CD14-positive monocyte (primary cell): Measurements from ENCODE around the gene EEPD1. TPM values are rescaled to one million over a fixed set of nuclear protein-coding genes. Genes with fewer than 3 reads are reported as not detected.

ENCODE experiments used
- DNase-seq, 3 donors: peaks; one replicate each; pipeline ENCODE4 v3.0.0-alpha.2; 2011 to 2022
- H2AFZ ChIP-seq: 2 replicates; pipeline ENCODE4 v1.6.0; 2012; ENCODE audit warnings: mild to moderate bottlenecking, low read depth, low read length, inconsistent platforms; ENCODE audit not compliant: insufficient read depth, poor library complexity, severe bottlenecking
- H3K27ac ChIP-seq, 2 donors: 1 replicate in 1 of 2; 2 replicates in 1 of 2; pipeline ENCODE4 v1.5.1; 2012 to 2013; ENCODE audit warnings: low read length in 2 of 2, control low read depth in 1 of 2, inconsistent platforms in 1 of 2, low read depth in 1 of 2, mild to moderate bottlenecking in 1 of 2
- H3K27me3 ChIP-seq, 2 donors: one replicate each; pipeline versions ENCODE4 v1.6.0 to v1.6.1; 2011 to 2013; ENCODE audit warnings: low read length in 2 of 2; ENCODE audit not compliant: control insufficient read depth in 2 of 2, insufficient read depth in 2 of 2
- H3K36me3 ChIP-seq, 2 donors: replicated peaks in 1 of 2; 1 replicate in 1 of 2; 2 replicates in 1 of 2; pipeline versions ENCODE4 v1.5.1 to v1.6.1; 2012 to 2013; ENCODE audit warnings: low read length in 2 of 2, control low read depth in 1 of 2, inconsistent platforms in 1 of 2, mild to moderate bottlenecking in 1 of 2; ENCODE audit not compliant: insufficient read depth in 2 of 2, control insufficient read depth in 1 of 2
- H3K4me1 ChIP-seq, 2 donors: 1 replicate in 1 of 2; 2 replicates in 1 of 2; pipeline versions ENCODE4 v1.5.1 to v1.6.1; 2012 to 2013; ENCODE audit warnings: low read length in 2 of 2, control low read depth in 1 of 2, inconsistent platforms in 1 of 2, mild to moderate bottlenecking in 1 of 2, moderate library complexity in 1 of 2; ENCODE audit not compliant: insufficient read depth in 2 of 2, control insufficient read depth in 1 of 2
- H3K4me2 ChIP-seq: replicated peaks from 2 replicates; pipeline ENCODE3; 2012; ENCODE audit warnings: low read length, moderate library complexity, mild to moderate bottlenecking; ENCODE audit not compliant: poor library complexity, severe bottlenecking; ENCODE audit errors: extremely low read depth
- H3K4me3 ChIP-seq, 3 experiments: fragments of 200-600 bp in 1 of 3; sonication (generic) in 1 of 3; replicated peaks in 1 of 3; 1 replicate in 2 of 3; 2 replicates in 1 of 3; pipeline ENCODE4 v1.5.1; 2011 to 2013; ENCODE audit warnings: low read length in 3 of 3, mild to moderate bottlenecking in 3 of 3, control low read depth in 2 of 3, low read depth in 2 of 3, inconsistent platforms in 1 of 3, moderate library complexity in 1 of 3
- H3K79me2 ChIP-seq: 2 replicates; pipeline ENCODE4 v1.6.0; 2012; ENCODE audit warnings: mild to moderate bottlenecking, control low read depth, inconsistent platforms, low read length, moderate library complexity; ENCODE audit not compliant: insufficient read depth
- H3K9ac ChIP-seq: 2 replicates; pipeline ENCODE4 v1.6.0; 2017; ENCODE audit warnings: low read length, mild to moderate bottlenecking; ENCODE audit not compliant: insufficient read depth, poor library complexity, severe bottlenecking
- H3K9me3 ChIP-seq, 2 donors: replicated peaks in 1 of 2; 1 replicate in 1 of 2; 2 replicates in 1 of 2; pipeline versions ENCODE4 v1.5.1 to v1.6.1; 2012 to 2013; ENCODE audit warnings: low read length in 2 of 2, control low read depth in 1 of 2; ENCODE audit not compliant: control insufficient read depth in 1 of 2, insufficient read depth in 1 of 2
- H4K20me1 ChIP-seq: 2 replicates; pipeline ENCODE4 v1.6.0; 2012; ENCODE audit warnings: mild to moderate bottlenecking, low read length, control low read depth, moderate library complexity; ENCODE audit not compliant: insufficient read depth
- H3K27ac Mint-ChIP-seq, 7 donors: one replicate each; pipeline ENCODE4 v1.8.0; 2020; ENCODE audit warnings: mild to moderate bottlenecking in 7 of 7, mixed read lengths in 7 of 7, moderate library complexity in 6 of 7, inconsistent platforms in 2 of 7
- H3K27me3 Mint-ChIP-seq, 3 donors: one replicate each; pipeline ENCODE4 v1.8.0; 2021 to 2022; ENCODE audit warnings: low read depth in 3 of 3, mild to moderate bottlenecking in 3 of 3, mixed read lengths in 3 of 3, moderate library complexity in 3 of 3, inconsistent platforms in 1 of 3
- H3K36me3 Mint-ChIP-seq, 2 donors: one replicate each; pipeline ENCODE4 v1.8.0; 2020; ENCODE audit warnings: mixed read lengths in 2 of 2, inconsistent platforms in 1 of 2, mild to moderate bottlenecking in 1 of 2
- H3K4me1 Mint-ChIP-seq: one replicate; pipeline ENCODE4 v1.8.0; 2020; ENCODE audit warnings: mild to moderate bottlenecking, mixed read lengths
- H3K4me3 Mint-ChIP-seq, 2 donors: one replicate each; pipeline ENCODE4 v1.8.0; 2020; ENCODE audit warnings: mild to moderate bottlenecking in 2 of 2, mixed read lengths in 2 of 2, moderate library complexity in 1 of 2
- H3K9me3 Mint-ChIP-seq, 7 donors: one replicate each; pipeline ENCODE4 v1.8.0; 2020 to 2022; ENCODE audit warnings: mixed read lengths in 7 of 7, mild to moderate bottlenecking in 6 of 7, moderate library complexity in 6 of 7, inconsistent platforms in 2 of 7
- WGBS: methylation state at CpG from one replicate; pipeline ENCODE4 v1.1.5; 2013; ENCODE audit warnings: missing lambda C conversion rate; ENCODE audit not compliant: insufficient coverage; 5-methylcytosine and 5-hydroxymethylcytosine counted together
- intact Hi-C, 2 donors: fragments of 100-400 bp; cut with micrococcal nuclease; formaldehyde crosslinking; loops; one replicate each; pipeline versions ENCODE4 v1.15.0 to v1.15.1; 2023
- polyA plus RNA-seq, 3 donors: library from polyadenylated mRNA; depleted of rRNA in 1 of 3; unstranded in 2 of 3; stranded (reverse) in 1 of 3; fragments of 300-500 nt in 2 of 3; fragments of >200 nt in 1 of 3; fragmentation: Illumina TruSeq in 2 of 3; gene quantifications; 1 replicate in 2 of 3; 2 replicates in 1 of 3; pipeline ENCODE4 v1.2.3, GENCODE V29; 2012 to 2021
- TF ChIP-seq, protein P1 (sequence below): fragments of 200-600 bp; IDR thresholded peaks from one replicate; pipeline ENCODE4 v1.8.0; 2022; ENCODE audit warnings: antibody characterized with exemption, mild to moderate bottlenecking

Gene EEPD1
- polyA plus RNA-seq, 3 donors, result 8.6 to 14.4 (median 12.6) TPM

DNA sequence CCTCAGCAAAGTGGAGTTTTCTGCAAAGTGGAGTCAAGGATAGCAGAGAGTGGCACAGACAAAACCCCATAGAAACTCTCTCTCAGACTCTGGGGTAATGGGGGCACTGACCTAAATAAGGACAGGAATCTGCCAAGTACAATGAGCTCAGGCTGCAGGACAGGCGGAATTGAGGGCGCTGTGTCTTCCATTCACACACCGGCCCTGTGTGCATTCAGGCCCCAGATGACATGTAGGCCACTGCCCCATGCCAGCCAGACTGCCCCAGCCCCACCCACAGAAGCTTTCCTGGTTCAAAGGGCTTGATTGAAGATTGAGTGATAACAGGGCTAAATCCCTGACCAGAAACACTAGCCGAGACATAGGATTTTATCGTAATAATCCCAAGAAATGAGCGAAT lies 52.7 kb downstream of the EEPD1 start:
- H3K4me3 Mint-ChIP-seq, result no peak overlapping the region
- TF ChIP-seq, protein P1, sequence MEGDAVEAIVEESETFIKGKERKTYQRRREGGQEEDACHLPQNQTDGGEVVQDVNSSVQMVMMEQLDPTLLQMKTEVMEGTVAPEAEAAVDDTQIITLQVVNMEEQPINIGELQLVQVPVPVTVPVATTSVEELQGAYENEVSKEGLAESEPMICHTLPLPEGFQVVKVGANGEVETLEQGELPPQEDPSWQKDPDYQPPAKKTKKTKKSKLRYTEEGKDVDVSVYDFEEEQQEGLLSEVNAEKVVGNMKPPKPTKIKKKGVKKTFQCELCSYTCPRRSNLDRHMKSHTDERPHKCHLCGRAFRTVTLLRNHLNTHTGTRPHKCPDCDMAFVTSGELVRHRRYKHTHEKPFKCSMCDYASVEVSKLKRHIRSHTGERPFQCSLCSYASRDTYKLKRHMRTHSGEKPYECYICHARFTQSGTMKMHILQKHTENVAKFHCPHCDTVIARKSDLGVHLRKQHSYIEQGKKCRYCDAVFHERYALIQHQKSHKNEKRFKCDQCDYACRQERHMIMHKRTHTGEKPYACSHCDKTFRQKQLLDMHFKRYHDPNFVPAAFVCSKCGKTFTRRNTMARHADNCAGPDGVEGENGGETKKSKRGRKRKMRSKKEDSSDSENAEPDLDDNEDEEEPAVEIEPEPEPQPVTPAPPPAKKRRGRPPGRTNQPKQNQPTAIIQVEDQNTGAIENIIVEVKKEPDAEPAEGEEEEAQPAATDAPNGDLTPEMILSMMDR, result no peak
- no peaks in the 10 kb centered on the region for H3K27me3 ChIP-seq
- H3K4me1 ChIP-seq, result peaks cover 46 to 52% of the 10 kb centered on the region in 2 donors
- H3K9ac ChIP-seq, result no peak overlapping the region
- no peak overlapping the region for H3K27ac ChIP-seq
- peaks cover 0 to 4% (median 3%) of the 10 kb centered on the region in 3 donors for H3K27me3 Mint-ChIP-seq
- no peak overlapping the region for H3K4me3 ChIP-seq
- peaks cover 0 to 29% of the 10 kb centered on the region in 2 donors for H3K36me3 Mint-ChIP-seq
- H4K20me1 ChIP-seq, result peaks cover 28% of the 10 kb centered on the region
- no peaks in the 10 kb centered on the region for H3K36me3 ChIP-seq
- WGBS, result 100% methylated on average over 5 of the region's 6 CpGs
- H2AFZ ChIP-seq, result no peak overlapping the region
- intact Hi-C loops, result loop anchor here (5.0 kb wide), 5 partner anchors 49 to 86 kb away; no protein-coding TSS in a partner anchor
- peaks cover 57% of the 10 kb centered on the region for H3K4me1 Mint-ChIP-seq
- H3K4me2 ChIP-seq, result no peak overlapping the region
- no peak overlapping the region for H3K27ac Mint-ChIP-seq
- H3K79me2 ChIP-seq, result peaks cover 3% of the 10 kb centered on the region
- no peak for DNase-seq
- H3K9me3 ChIP-seq, result no peaks in the 10 kb centered on the region
- peaks cover 0 to 2% (median 0%) of the 10 kb centered on the region in 7 donors for H3K9me3 Mint-ChIP-seq

DNA sequence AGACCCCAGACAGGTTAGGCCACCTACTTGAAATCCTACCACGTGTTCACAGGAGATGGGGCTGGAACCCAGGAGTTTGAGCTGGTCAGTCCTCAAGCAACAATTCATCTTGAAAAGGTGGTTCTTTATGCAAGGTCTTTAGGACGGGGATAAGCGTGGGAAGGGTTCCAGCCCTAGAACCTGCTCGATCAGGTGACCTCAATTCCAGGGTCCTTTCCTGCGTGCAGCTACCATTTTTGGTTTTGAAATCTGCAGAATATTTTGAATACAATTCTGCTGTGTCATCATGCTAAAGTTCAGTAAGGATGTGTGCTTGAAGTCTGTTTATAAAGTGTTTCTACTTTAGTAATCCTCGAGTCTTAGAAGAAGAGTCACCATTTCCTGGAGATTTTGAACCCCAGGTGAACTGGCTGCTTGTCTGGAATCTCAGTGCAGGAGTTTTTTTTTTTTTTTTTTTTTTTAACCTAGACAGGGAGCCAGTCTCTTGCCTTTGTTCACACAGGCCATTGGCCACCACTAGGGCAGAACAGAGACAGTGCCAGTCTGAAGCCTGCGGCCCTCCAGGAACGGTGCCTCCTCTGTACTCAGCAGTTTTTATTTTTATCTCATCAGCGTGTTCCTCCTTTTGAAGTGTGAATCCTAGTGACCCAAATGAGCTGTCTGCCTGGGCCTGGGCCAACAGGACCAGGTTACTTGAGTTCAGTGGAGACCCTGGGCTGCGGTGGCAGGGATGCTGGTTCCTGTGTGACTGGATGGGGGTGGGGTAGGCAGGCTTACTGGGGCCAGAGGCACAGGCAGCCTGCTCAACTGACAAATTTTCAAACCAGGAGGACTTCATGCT lies 54.6 kb downstream of the EEPD1 start:
- Histone ChIP-seq H3K79me2 (peaks cover 3% of the 10 kb centered on the region), H3K27me3 (no peaks in the 10 kb centered on the region), H3K9me3 (no peaks in the 10 kb centered on the region), H3K4me3 (peak overlapping the region in 1 of 3 experiments; percentile 4), H3K36me3 (no peaks in the 10 kb centered on the region), H3K27ac (peak overlapping the region; percentile 71 to 82), H4K20me1 (peaks cover 12% of the 10 kb centered on the region), H3K4me1 (peaks cover 36 to 39% of the 10 kb centered on the region in 2 donors), H3K4me2 (peak overlapping the region; percentile 27), H2AFZ (no peak overlapping the region), H3K9ac (no peak overlapping the region)
- Mint-ChIP-seq H3K4me3 (peak overlapping the region; percentile 16 to 51), H3K27ac (peak overlapping the region; percentile 86 to 93 (median 91)), H3K36me3 (peaks cover 0 to 27% of the 10 kb centered on the region in 2 donors), H3K27me3 (peaks cover 0 to 4% (median 3%) of the 10 kb centered on the region in 3 donors), H3K9me3 (peaks cover 0 to 2% (median 0%) of the 10 kb centered on the region in 7 donors), H3K4me1 (peaks cover 47% of the 10 kb centered on the region)
- 10% methylated on average over 6 of the region's 10 CpGs for WGBS
- peak; percentile 77 to 87 (median 84) for DNase-seq
- intact Hi-C loops, result loop anchor here (5.0 kb wide), 5 partner anchors 50 to 85 kb away; no protein-coding TSS in a partner anchor
- TF ChIP-seq, protein P1, result peak; percentile 23
